ENCODE data around the gene STX1B.
A peak's percentile ranks its signal among the peaks of the same experiment; 100 is the strongest.
"Not testable (repeated sequence)": the region's sequence is repeated elsewhere in the genome, so short reads cannot be mapped to it uniquely, and the experiment has no call there.

STX1B gene

DNA sequence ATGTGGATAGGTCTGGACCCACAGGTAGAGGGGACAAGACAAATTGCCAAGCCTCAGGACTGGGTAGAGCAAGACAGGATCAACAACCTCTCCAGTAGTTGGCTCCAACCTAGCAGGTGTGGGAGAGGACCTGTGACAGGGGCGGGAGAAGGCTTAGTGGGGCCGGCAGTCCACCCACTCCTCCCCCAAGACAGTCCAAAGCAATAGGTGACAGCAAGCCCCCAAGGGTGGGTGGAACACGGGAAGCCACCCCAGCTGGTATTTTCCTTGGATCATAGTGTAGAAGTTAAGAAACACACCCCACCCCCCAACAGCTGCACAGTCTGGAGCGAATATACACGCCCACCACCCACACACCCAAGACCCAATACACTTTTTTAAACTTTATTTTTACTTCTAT lies 18.8 kb upstream of the STX1B start:
- no peak for DNase-seq
- TF ChIP-seq GATA1 (IDR thresholded peaks at IDR 0.05; ENCODE audit: low read depth, low read length): no peak
- TF ChIP-seq POLR2A (IDR thresholded peaks at IDR 0.05; ENCODE audit: low read length): no peak

DNA sequence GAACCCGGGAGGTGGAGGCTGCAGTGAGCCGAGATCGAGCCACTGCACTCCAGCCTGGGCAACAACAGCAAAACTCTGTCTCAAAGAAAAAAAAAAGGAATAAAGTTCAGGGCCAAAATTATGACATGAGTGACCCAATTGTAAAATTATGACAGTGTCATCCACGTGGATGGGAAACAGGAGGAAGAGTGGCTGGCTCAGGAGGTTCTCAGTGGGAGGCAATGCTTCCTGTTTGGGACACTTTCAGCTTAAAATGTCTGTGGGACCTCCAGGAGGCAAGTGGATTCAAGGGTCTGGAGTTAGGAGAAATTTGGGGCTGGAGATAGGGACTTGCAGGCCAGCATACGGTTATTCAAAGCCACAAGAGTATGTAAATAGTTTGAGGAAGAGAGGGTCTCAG lies 14.9 kb upstream of the STX1B start:
- no peak for TF ChIP-seq POLR2A (IDR thresholded peaks at IDR 0.05; ENCODE audit: low read length)
- no peak for TF ChIP-seq GATA1 (IDR thresholded peaks at IDR 0.05; ENCODE audit: low read depth, low read length)
- DNase-seq: no peak

DNA sequence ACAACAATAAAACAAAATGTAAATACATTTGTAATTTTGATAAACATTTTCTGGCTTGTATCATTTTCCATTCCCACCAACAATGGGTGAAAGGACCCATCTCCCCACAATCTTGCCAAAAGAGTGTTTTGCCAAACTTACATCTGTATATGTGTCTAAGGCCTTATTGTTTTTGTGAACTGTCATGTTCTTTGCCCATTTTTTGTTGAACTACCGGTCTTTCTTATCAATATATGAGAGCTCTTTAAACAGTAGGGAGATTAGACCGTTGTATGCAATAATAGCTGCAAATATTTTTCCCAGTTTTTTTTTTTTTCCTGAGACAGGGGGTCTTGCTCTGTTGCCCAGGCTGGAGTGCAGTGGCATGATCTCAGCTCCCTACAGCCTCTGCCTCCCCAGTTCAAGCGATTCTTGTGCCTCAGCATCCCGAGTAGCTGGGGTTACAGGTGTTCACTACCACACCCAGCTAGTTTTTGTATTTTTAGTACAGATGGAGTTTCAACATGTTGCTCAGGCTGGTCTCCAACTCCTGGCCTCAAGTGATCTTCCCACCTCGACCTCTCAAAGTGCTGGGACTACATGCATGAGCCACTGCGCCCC lies 13.3 kb upstream of the STX1B start:
- TF ChIP-seq POLR2A (IDR thresholded peaks at IDR 0.05; ENCODE audit: low read length): no peak
- no peak for TF ChIP-seq GATA1 (IDR thresholded peaks at IDR 0.05; ENCODE audit: low read depth, low read length)
- DNase-seq: no peak

DNA sequence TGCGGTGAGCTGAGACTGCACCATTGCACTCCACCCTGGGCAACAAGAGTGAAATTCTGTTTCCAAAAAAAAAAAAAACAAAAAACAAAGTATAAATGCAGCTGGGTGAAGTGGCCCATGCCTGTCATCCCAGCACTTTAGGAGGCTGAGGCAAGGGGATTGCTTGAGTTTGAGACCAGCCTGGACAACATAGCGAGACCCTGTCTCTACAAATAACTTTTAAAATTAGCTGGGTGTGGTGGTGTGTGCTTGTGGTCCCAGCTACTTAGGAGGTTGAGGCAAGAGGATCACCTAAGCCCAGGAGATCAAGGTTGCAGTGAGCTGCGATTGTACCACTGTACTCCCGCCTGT lies 12.8 kb upstream of the STX1B start:
- TF ChIP-seq GATA1 (IDR thresholded peaks at IDR 0.05; ENCODE audit: low read depth, low read length) (no peak), POLR2A (IDR thresholded peaks at IDR 0.05; ENCODE audit: low read length) (no peak)
- no peak for DNase-seq

DNA sequence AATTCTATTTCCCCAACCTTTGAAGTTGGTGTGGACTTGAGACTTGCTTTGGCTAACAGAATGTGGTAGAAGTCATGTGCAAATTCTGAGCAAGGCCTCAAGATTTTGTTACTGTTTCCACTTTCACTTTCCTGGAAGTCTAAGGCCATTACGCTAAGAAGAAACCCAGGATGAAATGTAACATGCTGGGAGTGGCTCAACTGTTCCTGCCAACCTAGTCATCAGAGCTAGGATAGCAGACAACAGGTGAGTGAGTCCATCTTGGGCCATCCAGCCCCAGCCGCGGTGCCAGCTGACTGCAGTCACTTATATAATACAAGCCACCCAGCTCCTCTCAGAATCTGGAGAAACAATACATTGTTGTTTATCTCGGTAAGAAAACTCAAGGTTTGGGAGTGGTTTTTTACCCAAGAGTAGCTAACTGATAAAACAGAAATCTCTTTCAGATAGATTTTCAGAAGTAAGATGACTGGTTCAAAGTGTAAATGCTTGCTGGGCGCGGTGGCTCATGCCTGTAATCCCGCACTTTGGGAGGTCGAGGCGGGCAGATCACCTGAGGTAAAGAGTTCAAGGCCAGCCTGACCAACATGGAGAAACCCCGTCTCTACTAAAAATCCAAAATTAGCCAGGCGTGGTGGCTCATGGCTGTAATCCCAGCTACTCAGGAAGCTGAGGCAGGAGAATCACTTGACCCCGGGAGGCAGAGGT lies 12.3 kb upstream of the STX1B start:
- DNase-seq: no peak
- TF ChIP-seq POLR2A (IDR thresholded peaks at IDR 0.05; ENCODE audit: low read length) (no peak), GATA1 (IDR thresholded peaks at IDR 0.05; ENCODE audit: low read depth, low read length) (no peak)

DNA sequence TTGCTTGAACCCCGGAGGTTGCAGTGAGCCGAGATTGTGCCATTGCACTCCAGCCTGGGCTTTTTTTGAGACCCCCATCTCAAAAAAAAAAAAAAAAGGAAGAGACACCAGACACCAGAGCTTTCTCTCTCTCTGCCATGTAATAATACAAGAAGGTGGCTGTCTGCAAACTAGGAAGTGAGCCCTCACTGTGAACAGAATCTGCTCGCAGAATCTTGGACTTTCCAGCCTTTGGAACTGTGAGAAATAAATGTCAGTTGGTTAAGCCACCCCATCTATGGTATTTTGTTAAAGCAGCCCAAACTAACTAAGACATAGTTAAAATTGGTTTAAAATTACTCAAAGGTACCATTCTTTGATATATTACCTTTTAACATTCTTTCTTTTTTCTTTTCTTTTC lies 10.1 kb upstream of the STX1B start:
- no peak for DNase-seq
- TF ChIP-seq POLR2A (IDR thresholded peaks at IDR 0.05; ENCODE audit: low read length): no peak
- no peak for TF ChIP-seq GATA1 (IDR thresholded peaks at IDR 0.05; ENCODE audit: low read depth, low read length)

DNA sequence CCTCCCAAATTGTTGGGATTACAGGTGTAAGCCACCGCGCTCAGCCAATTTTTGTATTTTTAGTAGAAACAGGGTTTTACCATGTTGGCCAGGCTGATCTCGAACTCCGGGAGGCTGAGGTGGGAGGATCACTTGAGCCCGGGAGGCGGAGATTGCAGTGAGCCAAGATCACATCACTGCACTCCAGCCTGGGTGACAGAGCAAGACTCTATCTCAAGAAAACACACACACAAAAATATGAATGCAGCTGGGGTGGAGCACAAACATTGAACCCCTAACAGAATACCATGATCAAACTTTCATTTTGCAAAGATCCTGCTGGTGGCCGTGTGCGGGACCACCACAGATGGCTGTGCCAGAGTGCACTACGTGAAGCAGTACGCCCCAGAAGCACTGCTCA lies 7.3 kb upstream of the STX1B start:
- DNase-seq: peak; percentile 72 to 82

DNA sequence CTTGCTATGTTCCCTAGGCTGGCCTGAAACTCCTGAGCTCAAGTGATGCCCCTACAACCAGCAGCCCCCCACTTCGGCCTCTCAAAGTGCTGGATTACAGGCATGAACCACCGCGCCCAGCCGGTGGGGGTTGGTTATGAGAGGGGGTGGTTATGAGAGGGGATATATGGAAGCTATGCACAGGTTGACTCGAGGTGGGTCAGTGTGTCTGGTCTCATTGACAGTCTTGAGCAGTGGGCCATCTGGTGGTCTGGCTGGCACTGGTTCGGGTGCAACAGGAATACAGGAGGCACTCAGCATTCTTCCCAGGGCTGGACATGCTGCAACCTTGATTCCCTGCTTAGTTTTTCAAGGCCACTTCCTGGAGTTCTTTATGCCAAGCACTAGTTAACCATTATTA lies 5.6 kb upstream of the STX1B start:
- TF ChIP-seq GATA1 (IDR thresholded peaks at IDR 0.05; ENCODE audit: low read depth, low read length) (no peak), POLR2A (IDR thresholded peaks at IDR 0.05; ENCODE audit: low read length) (no peak)
- no peak for DNase-seq

DNA sequence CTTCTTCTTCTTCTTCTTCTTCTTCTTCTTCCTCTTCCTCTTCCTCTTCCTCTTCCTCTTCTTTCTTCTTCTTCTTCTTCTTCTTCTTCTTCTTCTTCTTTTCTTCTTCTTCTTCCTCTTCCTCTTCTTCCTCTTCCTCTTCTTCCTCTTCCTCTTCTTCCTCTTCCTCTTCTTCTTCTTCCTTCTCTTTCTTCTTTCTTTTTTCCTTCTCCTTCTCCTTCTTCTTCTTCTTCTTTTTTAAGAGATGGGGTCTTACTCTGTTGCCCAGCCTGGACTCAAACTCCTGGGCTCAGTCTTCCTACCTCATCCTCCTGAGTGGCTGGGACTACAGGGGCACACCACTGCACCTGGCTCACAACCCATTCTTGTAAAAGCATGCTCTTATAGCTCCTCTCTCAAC lies 2.9 kb upstream of the STX1B start:
- not testable (repeated sequence) for DNase-seq

DNA sequence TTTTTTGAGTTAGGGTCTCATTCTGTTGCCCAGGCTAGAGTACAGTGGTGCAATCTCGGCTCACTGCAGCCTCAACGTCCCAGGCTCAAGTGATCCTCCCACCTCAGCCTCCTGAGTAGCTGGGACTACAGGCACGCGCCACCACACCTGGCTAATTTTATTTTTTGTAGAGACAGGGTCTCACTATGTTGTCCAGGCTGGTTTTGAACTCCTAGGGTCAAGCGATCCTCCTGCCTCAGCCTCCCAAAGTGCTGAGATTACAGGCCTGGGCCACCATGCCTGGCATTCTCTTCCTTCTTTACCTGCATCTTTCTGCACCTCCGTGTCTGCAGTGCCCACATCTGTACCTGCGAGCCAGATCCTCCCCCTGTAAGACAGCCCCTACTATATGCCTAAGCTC lies 1.4 kb upstream of the STX1B start:
- DNase-seq: not testable (repeated sequence)

DNA sequence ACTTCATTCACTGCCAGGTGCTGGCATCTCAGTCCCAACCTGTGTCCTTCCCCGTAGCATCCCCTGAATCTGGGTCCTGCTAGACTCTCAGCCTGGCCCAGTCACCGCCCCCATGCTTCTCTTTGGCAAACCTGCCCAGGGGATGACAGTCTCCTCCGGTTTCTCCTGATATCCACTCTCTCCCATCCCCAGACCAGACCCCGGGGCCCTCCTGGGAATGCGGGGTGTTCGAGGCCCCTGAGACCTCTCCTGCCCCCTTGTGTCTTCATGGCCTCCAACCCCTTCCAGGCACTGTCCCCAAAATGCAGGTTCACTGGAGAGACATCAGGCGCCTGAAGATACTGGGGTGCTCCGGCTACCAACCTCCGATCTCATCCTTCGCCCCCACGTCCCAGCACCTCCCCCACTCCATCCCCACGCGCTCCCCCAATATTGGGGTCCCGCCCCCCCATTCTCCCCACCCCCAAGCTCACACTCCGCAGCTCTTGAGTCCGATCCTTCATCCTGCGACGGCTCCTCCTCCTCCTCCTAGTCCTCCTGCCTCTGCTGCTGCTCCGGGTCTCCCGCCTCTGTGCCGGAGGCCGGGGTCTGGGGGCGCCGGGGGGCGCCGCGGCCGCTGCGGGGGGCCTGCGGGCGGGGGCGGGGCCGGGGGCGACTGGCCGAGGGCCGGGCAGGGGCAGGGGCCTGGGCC lies 399 bp downstream of the STX1B start:
- TF ChIP-seq POLR2A (IDR thresholded peaks at IDR 0.05; ENCODE audit: low read length) (no peak), GATA1 (IDR thresholded peaks at IDR 0.05; ENCODE audit: low read depth, low read length) (no peak)
- no peak for DNase-seq

DNA sequence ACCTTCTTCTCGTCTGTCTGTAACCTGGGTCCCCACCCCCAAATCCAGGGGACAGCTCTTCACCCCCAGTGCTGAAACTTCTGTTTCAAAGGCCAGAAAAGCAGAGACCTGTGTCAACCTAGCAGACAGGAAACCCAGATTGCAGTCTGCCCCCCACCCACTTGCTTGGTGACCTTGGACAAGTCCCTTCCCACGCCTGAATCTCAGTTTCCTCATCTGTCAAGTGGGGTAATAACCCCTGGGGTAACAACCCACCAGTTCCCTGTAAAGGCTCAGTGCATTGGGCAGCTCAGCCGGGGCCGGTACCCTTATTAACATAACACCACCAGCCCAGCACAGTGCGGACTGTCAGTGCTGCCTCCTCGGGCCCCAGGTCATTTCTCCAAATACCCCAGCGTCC lies 1.3 kb downstream of the STX1B start:
- DNase-seq: no peak
- TF ChIP-seq POLR2A (IDR thresholded peaks at IDR 0.05; ENCODE audit: low read length): no peak

DNA sequence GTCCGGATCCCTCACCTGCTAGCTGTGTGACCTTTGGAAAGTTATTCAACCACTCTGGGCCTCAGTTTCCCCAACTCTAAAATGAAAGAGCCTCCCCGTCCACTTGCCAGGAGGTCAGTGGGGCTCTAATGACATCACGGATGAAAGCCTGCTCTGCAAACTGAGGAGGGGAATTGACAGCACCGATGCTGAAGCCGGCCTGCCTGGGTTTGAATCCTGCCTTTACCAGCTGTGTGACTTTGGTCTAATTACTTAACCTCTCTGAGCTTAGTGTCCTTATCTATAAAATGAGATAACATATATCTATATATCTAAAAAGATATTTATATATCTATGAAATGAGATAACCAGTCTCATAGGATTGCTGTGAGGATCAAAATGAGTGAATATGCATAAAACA lies 1.9 kb downstream of the STX1B start:
- DNase-seq: no peak
- TF ChIP-seq GATA1 (IDR thresholded peaks at IDR 0.05; ENCODE audit: low read depth, low read length) (no peak), POLR2A (IDR thresholded peaks at IDR 0.05; ENCODE audit: low read length) (no peak)

DNA sequence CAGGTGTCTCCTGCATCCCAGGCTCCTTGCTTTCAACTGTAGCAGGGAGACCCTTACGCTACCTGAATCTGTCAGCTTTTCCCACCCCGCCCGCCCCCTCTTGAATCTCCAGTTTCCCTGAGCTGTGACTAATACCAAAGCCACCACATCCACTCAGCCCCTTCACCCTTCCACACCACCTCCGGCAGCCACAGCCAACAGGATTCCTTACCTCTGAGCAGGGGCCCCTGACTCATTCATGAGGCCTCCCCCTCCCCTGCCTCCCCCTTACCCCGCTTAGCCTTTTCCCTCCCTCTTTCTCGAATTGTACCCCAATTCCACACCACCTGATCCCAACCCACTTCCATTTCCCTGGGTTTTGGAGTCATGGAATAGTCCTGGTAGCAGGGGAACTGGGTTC lies 2.3 kb downstream of the STX1B start:
- TF ChIP-seq POLR2A (IDR thresholded peaks at IDR 0.05; ENCODE audit: low read length) (no peak), GATA1 (IDR thresholded peaks at IDR 0.05; ENCODE audit: low read depth, low read length) (no peak)
- DNase-seq: no peak

DNA sequence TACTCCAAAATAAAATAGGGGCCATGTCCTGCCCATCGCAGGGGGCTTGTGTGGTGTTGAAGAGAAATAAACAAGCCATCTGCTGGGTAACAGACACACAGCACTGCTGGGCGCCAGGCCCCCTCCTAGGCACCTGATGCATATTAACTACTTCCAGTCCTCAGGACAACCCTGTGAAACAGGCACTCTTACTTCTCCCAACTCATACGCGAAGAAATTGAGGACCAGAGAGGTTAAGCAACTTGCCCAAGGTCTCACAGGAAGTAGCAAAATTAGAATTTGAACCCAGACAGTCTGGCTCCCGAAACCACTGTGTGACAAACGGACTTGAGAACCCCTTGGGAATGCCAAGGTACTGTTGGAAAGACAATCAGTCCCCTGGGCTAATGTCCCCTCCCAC lies 2.8 kb downstream of the STX1B start:
- DNase-seq: no peak
- no peak for TF ChIP-seq POLR2A (IDR thresholded peaks at IDR 0.05; ENCODE audit: low read length)
- no peak for TF ChIP-seq GATA1 (IDR thresholded peaks at IDR 0.05; ENCODE audit: low read depth, low read length)
